K562 (cell line): ENCODE measurements around the gene PRMT3. TPM values are rescaled to one million over a fixed set of nuclear protein-coding genes. Genes with fewer than 3 reads are reported as not detected.

Experiments used
- ATF7 ChIP-seq: fragments of 450-650 bp; IDR thresholded peaks from 2 replicates; pipeline ENCODE4 v1.7.1; 2014; ENCODE audit warnings: mild to moderate bottlenecking, moderate library complexity
- BCLAF1 ChIP-seq, 2 experiments: fragments of 450-650 bp in 1 of 2; IDR thresholded peaks; 2 replicates each; pipeline ENCODE4 v1.6.1; 2011 to 2017; ENCODE audit warnings: low read depth in 2 of 2, antibody characterized with exemption in 1 of 2, borderline replicate concordance in 1 of 2, low read length in 1 of 2, mild to moderate bottlenecking in 1 of 2, mixed read lengths in 1 of 2; ENCODE audit not compliant: control insufficient read depth in 1 of 2
- BHLHE40 ChIP-seq: IDR thresholded peaks from 2 replicates; pipeline ENCODE4 v1.6.1; 2011; ENCODE audit warnings: low read length, improper control_type of control experiment
- CEBPB ChIP-seq: fragments of 450-650 bp; IDR thresholded peaks from 2 replicates; pipeline ENCODE4 v1.6.1; 2016; ENCODE audit warnings: missing genetic modification characterization, missing compliant biosample characterization
- CREM ChIP-seq: IDR thresholded peaks from 2 replicates; pipeline ENCODE4 v1.6.1; 2014; ENCODE audit warnings: antibody characterized with exemption, low read depth
- E2F6 ChIP-seq, 2 experiments: IDR thresholded peaks; 2 replicates each; pipeline ENCODE4 v1.6.1; 2011; ENCODE audit warnings: borderline replicate concordance in 1 of 2, control low read depth in 1 of 2, low read depth in 1 of 2, low read length in 1 of 2, mild to moderate bottlenecking in 1 of 2, mixed read lengths in 1 of 2, moderate library complexity in 1 of 2; ENCODE audit not compliant: insufficient read depth in 1 of 2, insufficient read length in 1 of 2, poor library complexity in 1 of 2, severe bottlenecking in 1 of 2; ENCODE audit errors: extremely low read depth in 1 of 2
- IRF2 ChIP-seq: sonication (generic); formaldehyde crosslinking; IDR thresholded peaks from 2 replicates; pipeline ENCODE4 v1.8.1; 2022; ENCODE audit warnings: mild to moderate bottlenecking, missing genetic modification reagents
- KAT2B ChIP-seq: IDR thresholded peaks from one replicate; pipeline ENCODE4 v1.6.1; 2012; ENCODE audit warnings: low read depth, mild to moderate bottlenecking, control low read depth, inconsistent platforms, low read length, moderate library complexity
- MLLT1 ChIP-seq, 2 experiments: fragments of 450-650 bp; IDR thresholded peaks; 2 replicates each; pipeline ENCODE4 v1.6.1; 2016
- MTA2 ChIP-seq: fragments of 450-650 bp; IDR thresholded peaks from 2 replicates; pipeline ENCODE4 v1.6.1; 2016; ENCODE audit warnings: low read depth
- NR4A1 ChIP-seq, 2 experiments: fragments of 250-450 bp in 1 of 2; fragments of 450-650 bp in 1 of 2; sonication (Bioruptor Pico) in 1 of 2; IDR thresholded peaks; 2 replicates each; pipeline versions ENCODE4 v1.4.0 to v1.6.1; 2016 to 2020; ENCODE audit warnings: mild to moderate bottlenecking in 2 of 2, missing compliant biosample characterization in 1 of 2, missing genetic modification characterization in 1 of 2, moderate library complexity in 1 of 2
- OTX1 ChIP-seq: fragments of 450-650 bp; formaldehyde crosslinking; IDR thresholded peaks from 2 replicates; pipeline ENCODE4 v1.4.0; 2022; ENCODE audit warnings: mild to moderate bottlenecking
- PURB ChIP-seq: sonication (generic); formaldehyde crosslinking; IDR thresholded peaks from 2 replicates; pipeline ENCODE4 v1.9.0; 2021; ENCODE audit warnings: low read depth, mild to moderate bottlenecking, missing genetic modification reagents
- RBFOX2 ChIP-seq: fragments of 200-400 bp; formaldehyde crosslinking; IDR thresholded peaks from 2 replicates; pipeline ENCODE4 v1.6.1; 2017; ENCODE audit warnings: low read depth, mild to moderate bottlenecking, low read length, moderate library complexity
- SMARCA4 ChIP-seq: fragments of 450-650 bp; IDR thresholded peaks from 2 replicates; pipeline ENCODE4 v1.6.1; 2016
- SMC3 ChIP-seq: conservative IDR thresholded peaks from 2 replicates; pipeline ENCODE4 v1.6.1; 2011; ENCODE audit warnings: low read depth, low read length, improper control_type of control experiment; ENCODE audit not compliant: insufficient read depth
- SNRNP70 ChIP-seq: fragments of 200-400 bp; formaldehyde crosslinking; optimal IDR thresholded peaks from 2 replicates; pipeline ENCODE3; 2017; ENCODE audit warnings: low read depth, low read length
- STAG1 ChIP-seq: sonication (generic); formaldehyde crosslinking; IDR thresholded peaks from 2 replicates; pipeline ENCODE4 v1.5.0; 2020; ENCODE audit warnings: missing genetic modification reagents, borderline replicate concordance
- TCF7 ChIP-seq: sonication (generic); IDR thresholded peaks from 2 replicates; pipeline ENCODE4 v1.6.1; 2016; ENCODE audit warnings: antibody characterized with exemption, borderline replicate concordance
- U2AF2 ChIP-seq: fragments of 200-400 bp; formaldehyde crosslinking; optimal IDR thresholded peaks from 2 replicates; pipeline ENCODE3; 2017; ENCODE audit warnings: low read depth, mild to moderate bottlenecking, low read length
- ZNF12 ChIP-seq: sonication (generic); formaldehyde crosslinking; IDR thresholded peaks from 2 replicates; pipeline ENCODE4 v1.4.0; 2020; ENCODE audit warnings: mild to moderate bottlenecking, missing genetic modification reagents
- ZNF143 ChIP-seq: sonication (generic); formaldehyde crosslinking; IDR thresholded peaks from 2 replicates; pipeline ENCODE4 v1.9.0; 2022; ENCODE audit warnings: mild to moderate bottlenecking, missing genetic modification reagents
- polyA plus RNA-seq, 8 experiments: library from polyadenylated mRNA; depleted of rRNA in 4 of 8; stranded (reverse) in 5 of 8; unstranded in 3 of 8; fragments of >200 nt; fragmentation: Nextera tagmentation in 2 of 8; fragmentation: Illumina TruSeq in 1 of 8; extraction: Ambion mirVana in 2 of 8; extraction: Trizol in 1 of 8; gene quantifications; 2 replicates each; pipeline versions ENCODE4 v1.2.1 to v1.2.3, GENCODE V29; 2011 to 2014; ENCODE audit warnings: inconsistent platforms in 1 of 8, missing spikeins in 1 of 8
- total RNA-seq, 7 experiments: library from RNA; depleted of rRNA in 6 of 7; stranded (reverse); fragments of >200 nt in 6 of 7; fragmentation: Illumina TruSeq in 2 of 7; extraction: Trizol in 2 of 7; gene quantifications; 2 replicates each; pipeline versions ENCODE4 v1.2.1 to v1.2.3, GENCODE V29; 2011 to 2021; ENCODE audit warnings: low replicate concordance in 1 of 7

Gene PRMT3
- total and polyA plus RNA-seq, 9 of the 15 experiments (the other 6 are each of a cell fraction or from before 2014, with no cell fraction given), result 24.0 to 62.1 (median 44.7) TPM

- TF ChIP-seq BCLAF1 (IDR thresholded peaks at IDR 0.05; ENCODE audit: borderline replicate concordance in 1 of 2, control insufficient read depth in 1 of 2, low read depth in 2 of 2, low read length in 1 of 2) (no peak), STAG1 (CRISPR knock-in tag) (no peak), PURB (CRISPR knock-in tag) (0 out of 2 replicates have a peak, but pooled peaks have one; percentile 43), MLLT1 (IDR thresholded peaks at IDR 0.05) (peak; percentile 62 to 94), TCF7 (0 out of 2 replicates have a peak, but pooled peaks have one; percentile 70), ZNF12 (CRISPR knock-in tag) (peak; percentile 53; the same call in 1 of the 2 replicates), E2F6 (IDR thresholded peaks at IDR 0.05; ENCODE audit: borderline replicate concordance in 1 of 2, extremely low read depth in 1 of 2, insufficient read depth in 1 of 2, insufficient read length in 1 of 2, low read depth in 1 of 2, low read length in 1 of 2, poor library complexity in 1 of 2, severe bottlenecking in 1 of 2) (peak; percentile 67 to 86), SMARCA4 (no peak; the same call in 1 of the 2 replicates), MTA2 (no peak), ATF7 (peak; percentile 89), CEBPB (tag) (peak; percentile 80), IRF2 (CRISPR knock-in tag) (no peak), OTX1 (CRISPR knock-in tag) (peak; percentile 87; the same call in 1 of the 2 replicates), SMC3 (peak; percentile 62), CREM (peak; percentile 99), SNRNP70 (no peak), RBFOX2 (peak; percentile 97), BHLHE40 (peak; percentile 98), KAT2B (no peak), U2AF2 (no peak), NR4A1 (CRISPR knock-in tag; IDR thresholded peaks at IDR 0.05) (peak; percentile 73; the same call in 1 of the 2 replicates), NR4A1 (tag; IDR thresholded peaks at IDR 0.05) (no peak), ZNF143 (CRISPR knock-in tag) (no peak)
Observed at GRCh38 chr11:20387261-20388095, at the start of gene PRMT3 (continued).
